ENCODE data around the gene KATNB1. TPM values are rescaled to one million over a fixed set of nuclear protein-coding genes. Genes with fewer than 3 reads are reported as not detected.

The KATNB1 gene, protein sequence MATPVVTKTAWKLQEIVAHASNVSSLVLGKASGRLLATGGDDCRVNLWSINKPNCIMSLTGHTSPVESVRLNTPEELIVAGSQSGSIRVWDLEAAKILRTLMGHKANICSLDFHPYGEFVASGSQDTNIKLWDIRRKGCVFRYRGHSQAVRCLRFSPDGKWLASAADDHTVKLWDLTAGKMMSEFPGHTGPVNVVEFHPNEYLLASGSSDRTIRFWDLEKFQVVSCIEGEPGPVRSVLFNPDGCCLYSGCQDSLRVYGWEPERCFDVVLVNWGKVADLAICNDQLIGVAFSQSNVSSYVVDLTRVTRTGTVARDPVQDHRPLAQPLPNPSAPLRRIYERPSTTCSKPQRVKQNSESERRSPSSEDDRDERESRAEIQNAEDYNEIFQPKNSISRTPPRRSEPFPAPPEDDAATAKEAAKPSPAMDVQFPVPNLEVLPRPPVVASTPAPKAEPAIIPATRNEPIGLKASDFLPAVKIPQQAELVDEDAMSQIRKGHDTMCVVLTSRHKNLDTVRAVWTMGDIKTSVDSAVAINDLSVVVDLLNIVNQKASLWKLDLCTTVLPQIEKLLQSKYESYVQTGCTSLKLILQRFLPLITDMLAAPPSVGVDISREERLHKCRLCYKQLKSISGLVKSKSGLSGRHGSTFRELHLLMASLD
- polyA plus RNA-seq (2011; rRNA removed) (10.7 and 15.1 TPM in 2 replicates), polyA minus RNA-seq (2011; rRNA and poly(A)+ RNA removed) (14.8 and 15.0 TPM in 2 replicates)

DNA sequence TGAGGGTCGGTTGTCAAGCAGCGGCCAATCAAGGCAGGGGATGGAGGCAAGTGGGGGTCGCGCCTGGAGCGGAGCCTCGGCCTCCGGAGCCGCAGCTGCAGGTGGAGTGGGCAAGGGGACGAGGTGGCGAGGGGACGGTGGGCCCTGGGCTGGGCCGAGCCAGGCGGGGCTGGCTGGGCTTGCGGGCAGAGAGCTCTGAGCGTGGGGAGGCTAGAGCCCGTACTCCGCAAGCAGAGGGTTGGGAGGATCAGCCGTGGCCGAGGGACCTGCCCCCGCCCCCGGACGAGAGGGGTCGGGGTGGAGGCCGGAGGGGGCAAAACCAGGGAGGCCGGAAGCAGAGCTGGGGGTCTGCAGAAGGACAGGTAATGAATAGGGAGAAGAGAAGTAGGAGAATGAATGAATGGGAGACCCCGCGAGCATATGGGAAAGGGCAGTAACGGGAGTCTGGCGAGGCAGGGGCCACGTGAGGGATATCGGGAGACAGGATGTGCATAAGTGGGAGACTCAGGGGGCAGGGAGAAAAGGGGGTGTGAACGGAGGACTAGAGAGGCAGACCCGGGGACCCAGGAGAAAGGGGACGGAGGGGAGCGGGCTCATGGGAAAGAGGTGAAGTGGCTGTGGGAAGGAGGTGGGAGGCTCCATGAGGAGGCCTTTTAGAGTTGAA is at the start of gene KATNB1:
TSS of gene KATNB1 (plus strand) at position 16 of the 664 bp plus-strand sequence. CDS start 1,474 bp downstream, outside the sequence.
- no peak for DNase-seq (ENCODE audit: low read depth, low spot score)
- H3K27me3 ChIP-seq (ENCODE audit: control insufficient read depth, insufficient read depth, low read length), result no peaks in the 10 kb centered on the region
- H3K4me3 ChIP-seq (ENCODE audit: low read depth, low read length), result peak within 1 kb of the TSS; percentile 94
- TF ChIP-seq, protein P1, sequence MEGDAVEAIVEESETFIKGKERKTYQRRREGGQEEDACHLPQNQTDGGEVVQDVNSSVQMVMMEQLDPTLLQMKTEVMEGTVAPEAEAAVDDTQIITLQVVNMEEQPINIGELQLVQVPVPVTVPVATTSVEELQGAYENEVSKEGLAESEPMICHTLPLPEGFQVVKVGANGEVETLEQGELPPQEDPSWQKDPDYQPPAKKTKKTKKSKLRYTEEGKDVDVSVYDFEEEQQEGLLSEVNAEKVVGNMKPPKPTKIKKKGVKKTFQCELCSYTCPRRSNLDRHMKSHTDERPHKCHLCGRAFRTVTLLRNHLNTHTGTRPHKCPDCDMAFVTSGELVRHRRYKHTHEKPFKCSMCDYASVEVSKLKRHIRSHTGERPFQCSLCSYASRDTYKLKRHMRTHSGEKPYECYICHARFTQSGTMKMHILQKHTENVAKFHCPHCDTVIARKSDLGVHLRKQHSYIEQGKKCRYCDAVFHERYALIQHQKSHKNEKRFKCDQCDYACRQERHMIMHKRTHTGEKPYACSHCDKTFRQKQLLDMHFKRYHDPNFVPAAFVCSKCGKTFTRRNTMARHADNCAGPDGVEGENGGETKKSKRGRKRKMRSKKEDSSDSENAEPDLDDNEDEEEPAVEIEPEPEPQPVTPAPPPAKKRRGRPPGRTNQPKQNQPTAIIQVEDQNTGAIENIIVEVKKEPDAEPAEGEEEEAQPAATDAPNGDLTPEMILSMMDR (IDR thresholded peaks at IDR 0.05; ENCODE audit: low read depth, low read length), result no peak
- H3K27ac ChIP-seq (ENCODE audit: low read depth, low read length), result peak within 1 kb of the TSS; percentile 95
- peaks cover 3% of the 10 kb centered on the region; the same call in 1 of the 2 replicates for H3K9me3 ChIP-seq (ENCODE audit: control insufficient read depth, insufficient read depth, low read length)
- CTCF ChIA-PET, result interaction anchor here (0.9 to 2.9 kb wide), 9 partner anchors 21 to 274 kb away, joined by 3 to 17 read pairs (median 6); partner anchors contain the start of gene POLR2C
- POLR2A ChIA-PET, result interaction anchor here (0.6 to 1.3 kb wide), 10 partner anchors 11 to 289 kb away, joined by 3 to 5 read pairs (median 3); partner anchors contain the start of genes CIAPIN1 and COQ9

DNA sequence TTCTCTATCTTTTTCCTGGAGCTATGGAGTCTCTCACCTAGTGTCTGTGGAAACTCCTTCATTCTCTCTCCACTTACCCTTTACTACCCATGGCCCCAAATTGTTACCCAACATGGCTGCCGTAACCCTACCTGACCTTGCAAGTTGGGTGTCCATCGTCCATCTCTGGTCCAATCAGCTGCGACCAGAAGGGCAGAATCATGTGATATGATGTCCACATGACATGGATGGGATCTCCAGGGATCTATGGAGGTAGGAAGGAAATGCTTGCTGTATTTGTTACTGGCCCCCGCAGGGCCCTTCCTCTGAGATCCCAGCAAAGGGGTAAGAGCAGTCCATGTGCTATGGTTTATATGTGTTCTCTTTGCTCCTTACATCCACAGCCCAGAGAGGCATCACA is 49.0 kb upstream of the KATNB1 start:
- ChIA-PET POLR2A (no interaction called here), CTCF (interaction anchor here (0.6 kb wide), 1 partner anchor 38 kb away, joined by 3 read pairs; no protein-coding TSS in a partner anchor)
- Histone ChIP-seq H3K4me3 (ENCODE audit: low read depth, low read length) (no peak overlapping the region), H3K9me3 (ENCODE audit: control insufficient read depth, insufficient read depth, low read length) (no peaks in the 10 kb centered on the region; the same call in 1 of the 2 replicates), H3K27me3 (ENCODE audit: control insufficient read depth, insufficient read depth, low read length) (peaks cover 55% of the 10 kb centered on the region), H3K27ac (ENCODE audit: low read depth, low read length) (no peak overlapping the region)
- TF ChIP-seq, protein P1 (IDR thresholded peaks at IDR 0.05; ENCODE audit: low read depth, low read length), result no peak
- no peak for DNase-seq (ENCODE audit: low read depth, low spot score)

DNA sequence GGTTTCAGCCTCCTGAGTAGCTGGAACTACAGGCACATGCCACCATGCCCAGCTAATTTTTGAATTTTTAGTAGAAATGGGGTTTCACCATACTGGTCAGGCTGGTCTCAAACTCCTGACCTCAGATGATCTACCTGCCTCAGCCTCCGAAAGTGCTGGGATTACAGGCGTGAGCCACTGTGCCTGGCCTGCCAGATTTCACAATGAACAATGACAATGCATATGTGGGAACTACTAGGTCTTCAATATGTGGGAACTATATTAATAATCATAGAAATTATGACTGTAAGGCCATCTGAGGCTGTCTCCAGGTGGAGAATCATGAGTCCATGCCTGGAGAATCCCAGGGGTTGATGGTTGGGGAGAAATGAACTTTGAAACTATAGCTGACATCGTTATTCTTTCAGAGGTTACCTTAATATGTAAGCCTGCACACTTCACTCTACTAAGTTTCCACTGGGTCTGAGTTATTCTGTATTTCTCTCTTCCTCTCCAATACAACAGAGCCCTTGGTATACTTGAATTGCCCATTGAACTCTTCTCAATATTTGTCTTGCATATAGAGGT is 48.1 kb upstream of the KATNB1 start:
- Histone ChIP-seq H3K27ac (ENCODE audit: low read depth, low read length) (no peak overlapping the region), H3K9me3 (ENCODE audit: control insufficient read depth, insufficient read depth, low read length) (no peaks in the 10 kb centered on the region; the same call in 1 of the 2 replicates), H3K27me3 (ENCODE audit: control insufficient read depth, insufficient read depth, low read length) (peaks cover 62% of the 10 kb centered on the region), H3K4me3 (ENCODE audit: low read depth, low read length) (no peak overlapping the region)
- TF ChIP-seq, protein P1 (IDR thresholded peaks at IDR 0.05; ENCODE audit: low read depth, low read length), result no peak
- ChIA-PET CTCF (interaction anchor here (0.6 kb wide), 1 partner anchor 39 kb away, joined by 3 read pairs; no protein-coding TSS in a partner anchor), POLR2A (no interaction called here)
- no peak for DNase-seq (ENCODE audit: low read depth, low spot score)

DNA sequence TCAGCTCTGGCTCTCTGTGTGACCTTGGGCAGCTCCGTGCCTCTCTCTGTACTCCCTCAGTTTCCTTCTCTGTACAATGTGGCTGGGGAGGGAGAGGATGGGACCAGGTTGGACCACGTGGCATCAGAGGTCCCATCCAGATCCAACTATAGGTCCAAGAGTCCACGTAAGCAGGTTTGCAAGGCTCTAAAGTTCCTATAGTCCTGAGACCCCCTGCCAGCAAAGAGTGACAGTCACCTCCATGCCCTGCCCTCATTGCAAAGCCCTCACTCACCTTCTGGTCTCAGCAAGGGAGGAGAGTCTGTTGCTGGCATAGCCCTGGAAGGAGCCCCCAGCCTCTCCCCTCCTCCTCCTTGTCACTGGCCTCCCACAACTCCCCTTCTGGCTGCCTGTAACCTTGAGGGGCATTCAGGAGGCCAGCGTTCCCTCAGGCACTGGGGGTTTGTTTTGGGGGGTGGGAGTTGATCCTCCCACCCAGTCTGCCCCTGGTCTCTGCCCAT is 47.0 kb upstream of the KATNB1 start:
- ChIA-PET CTCF (no interaction called here), POLR2A (no interaction called here)
- Histone ChIP-seq H3K27me3 (ENCODE audit: control insufficient read depth, insufficient read depth, low read length) (peaks cover 60% of the 10 kb centered on the region), H3K27ac (ENCODE audit: low read depth, low read length) (no peak overlapping the region), H3K4me3 (ENCODE audit: low read depth, low read length) (no peak overlapping the region), H3K9me3 (ENCODE audit: control insufficient read depth, insufficient read depth, low read length) (no peaks in the 10 kb centered on the region)
- TF ChIP-seq, protein P1 (IDR thresholded peaks at IDR 0.05; ENCODE audit: low read depth, low read length), result no peak
- no peak for DNase-seq (ENCODE audit: low read depth, low spot score)
